NCI-H2029 (cell line): ENCODE results near the gene TNS3.
A peak's percentile ranks its signal among the peaks of the same experiment; 100 is the strongest.
"Not testable (repeated sequence)": the region's sequence is repeated elsewhere in the genome, so short reads cannot be mapped to it uniquely, and the experiment has no call there.

Experiments
- DNase-seq: peaks from one replicate; lab custom pipeline; 2025; lab: John Stamatoyannopoulos, UW

TNS3 gene

GRCh38 chr7:47602272-47603004, 20.5 kb upstream of the TNS3 start:
- no peak for DNase-seq

- no peak for DNase-seq
Observed at GRCh38 chr7:47601881-47602249, 20.0 kb upstream of the TNS3 start.

- no peak for DNase-seq
Observed at GRCh38 chr7:47601119-47601880, 19.4 kb upstream of the TNS3 start.

- no peak for DNase-seq
Observed at GRCh38 chr7:47600199-47601118, 18.5 kb upstream of the TNS3 start.

- DNase-seq, result no peak
Observed at GRCh38 chr7:47597379-47597778, 15.5 kb upstream of the TNS3 start.

GRCh38 chr7:47596502-47597202, 14.7 kb upstream of the TNS3 start:
- DNase-seq, result no peak

- no peak for DNase-seq
Observed at GRCh38 chr7:47594406-47594805, 12.5 kb upstream of the TNS3 start.

GRCh38 chr7:47591655-47592572, 10.0 kb upstream of the TNS3 start:
- no peak for DNase-seq

GRCh38 chr7:47591089-47591654, 9.3 kb upstream of the TNS3 start:
- no peak for DNase-seq

- DNase-seq, result not testable (repeated sequence)
Observed at GRCh38 chr7:47590215-47590614, 8.3 kb upstream of the TNS3 start.

GRCh38 chr7:47588704-47589225, 6.9 kb upstream of the TNS3 start:
- peak; percentile 10 for DNase-seq

GRCh38 chr7:47587976-47588375, 6.1 kb upstream of the TNS3 start:
- DNase-seq, result peak; percentile 35

- peak; percentile 52 for DNase-seq
Observed at GRCh38 chr7:47587351-47587750, 5.4 kb upstream of the TNS3 start.

- peak; percentile 83 for DNase-seq
Observed at GRCh38 chr7:47586925-47587324, 5.0 kb upstream of the TNS3 start.

GRCh38 chr7:47586161-47586670, 4.3 kb upstream of the TNS3 start:
- DNase-seq, result not testable (repeated sequence)

GRCh38 chr7:47584536-47584895, 2.6 kb upstream of the TNS3 start:
- no peak for DNase-seq

GRCh38 chr7:47583739-47584535, 2.0 kb upstream of the TNS3 start:
- no peak for DNase-seq

GRCh38 chr7:47582764-47583738, 1.1 kb upstream of the TNS3 start:
- no peak for DNase-seq
